ENCODE results near the gene SMYD2.

SMYD2 gene

DNA sequence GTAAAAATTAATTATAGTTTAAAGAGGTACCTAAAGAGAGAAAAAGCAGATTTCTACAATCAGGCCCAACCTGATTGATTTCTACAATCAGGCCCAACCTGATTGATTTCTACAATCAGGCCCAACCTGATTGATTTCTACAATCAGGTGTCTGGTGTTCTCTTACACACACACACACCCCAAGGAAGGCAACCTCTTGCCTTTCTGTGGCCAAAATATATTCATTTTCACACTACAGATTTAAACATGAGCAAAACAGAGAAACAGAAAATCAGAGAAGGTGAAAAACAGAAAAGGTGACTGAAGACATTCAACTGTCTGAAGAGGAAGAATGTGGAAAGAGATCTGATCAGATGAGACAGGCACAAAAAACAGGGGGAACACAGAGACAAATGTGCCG is 104.5 kb downstream of the SMYD2 start:
- TF ChIP-seq, protein P1, sequence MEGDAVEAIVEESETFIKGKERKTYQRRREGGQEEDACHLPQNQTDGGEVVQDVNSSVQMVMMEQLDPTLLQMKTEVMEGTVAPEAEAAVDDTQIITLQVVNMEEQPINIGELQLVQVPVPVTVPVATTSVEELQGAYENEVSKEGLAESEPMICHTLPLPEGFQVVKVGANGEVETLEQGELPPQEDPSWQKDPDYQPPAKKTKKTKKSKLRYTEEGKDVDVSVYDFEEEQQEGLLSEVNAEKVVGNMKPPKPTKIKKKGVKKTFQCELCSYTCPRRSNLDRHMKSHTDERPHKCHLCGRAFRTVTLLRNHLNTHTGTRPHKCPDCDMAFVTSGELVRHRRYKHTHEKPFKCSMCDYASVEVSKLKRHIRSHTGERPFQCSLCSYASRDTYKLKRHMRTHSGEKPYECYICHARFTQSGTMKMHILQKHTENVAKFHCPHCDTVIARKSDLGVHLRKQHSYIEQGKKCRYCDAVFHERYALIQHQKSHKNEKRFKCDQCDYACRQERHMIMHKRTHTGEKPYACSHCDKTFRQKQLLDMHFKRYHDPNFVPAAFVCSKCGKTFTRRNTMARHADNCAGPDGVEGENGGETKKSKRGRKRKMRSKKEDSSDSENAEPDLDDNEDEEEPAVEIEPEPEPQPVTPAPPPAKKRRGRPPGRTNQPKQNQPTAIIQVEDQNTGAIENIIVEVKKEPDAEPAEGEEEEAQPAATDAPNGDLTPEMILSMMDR (IDR thresholded peaks at IDR 0.05; ENCODE audit: low read depth, low read length): no peak
- DNase-seq (ENCODE audit: extremely low read depth, low read depth): no peak

- no peak for DNase-seq (ENCODE audit: extremely low read depth, low read depth)
- TF ChIP-seq, protein P1 (IDR thresholded peaks at IDR 0.05; ENCODE audit: low read depth, low read length): no peak
These were observed 105.4 kb downstream of the SMYD2 start for GRCh38 chr1:214386333-214386732.

All from AG09319 (cell line).